ENCODE data around the gene GRHPR.

DNA sequence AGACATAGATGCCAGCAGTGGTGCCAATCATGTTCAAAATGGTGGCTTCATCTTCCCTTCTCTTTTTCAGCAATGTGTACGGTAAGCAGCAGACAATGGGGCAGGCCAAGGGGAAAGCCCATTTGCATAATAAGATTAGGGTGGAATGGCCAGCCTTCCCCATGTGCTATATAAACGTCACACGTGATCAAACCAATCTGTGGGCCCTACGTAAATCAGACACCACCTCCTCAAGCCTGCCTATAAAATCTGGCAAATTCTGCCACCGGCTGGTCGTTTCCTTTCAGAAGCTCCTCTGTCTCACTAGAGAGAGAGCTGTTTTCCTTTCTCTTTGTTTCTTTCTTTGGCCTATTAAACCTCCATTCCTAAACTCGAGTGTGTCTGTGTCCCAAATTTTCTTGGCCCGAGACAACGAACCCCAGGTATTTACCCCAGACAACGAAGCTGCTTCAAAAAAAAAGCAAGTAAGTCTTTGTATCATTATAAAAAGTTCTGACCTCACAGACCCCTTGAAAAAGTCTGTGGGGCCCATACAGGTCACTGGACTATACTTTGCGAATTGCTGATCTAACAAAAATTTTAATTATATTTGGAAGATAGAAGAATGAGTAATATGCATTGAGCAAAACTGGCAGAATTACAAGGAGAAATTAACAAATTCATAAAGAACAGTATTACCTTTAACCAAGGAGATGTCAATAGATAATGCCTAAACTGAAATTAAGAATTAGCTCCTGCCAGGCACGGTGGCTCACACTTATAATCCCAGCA, 27.6 kb downstream of the GRHPR start:
- TF ChIP-seq, protein P1, sequence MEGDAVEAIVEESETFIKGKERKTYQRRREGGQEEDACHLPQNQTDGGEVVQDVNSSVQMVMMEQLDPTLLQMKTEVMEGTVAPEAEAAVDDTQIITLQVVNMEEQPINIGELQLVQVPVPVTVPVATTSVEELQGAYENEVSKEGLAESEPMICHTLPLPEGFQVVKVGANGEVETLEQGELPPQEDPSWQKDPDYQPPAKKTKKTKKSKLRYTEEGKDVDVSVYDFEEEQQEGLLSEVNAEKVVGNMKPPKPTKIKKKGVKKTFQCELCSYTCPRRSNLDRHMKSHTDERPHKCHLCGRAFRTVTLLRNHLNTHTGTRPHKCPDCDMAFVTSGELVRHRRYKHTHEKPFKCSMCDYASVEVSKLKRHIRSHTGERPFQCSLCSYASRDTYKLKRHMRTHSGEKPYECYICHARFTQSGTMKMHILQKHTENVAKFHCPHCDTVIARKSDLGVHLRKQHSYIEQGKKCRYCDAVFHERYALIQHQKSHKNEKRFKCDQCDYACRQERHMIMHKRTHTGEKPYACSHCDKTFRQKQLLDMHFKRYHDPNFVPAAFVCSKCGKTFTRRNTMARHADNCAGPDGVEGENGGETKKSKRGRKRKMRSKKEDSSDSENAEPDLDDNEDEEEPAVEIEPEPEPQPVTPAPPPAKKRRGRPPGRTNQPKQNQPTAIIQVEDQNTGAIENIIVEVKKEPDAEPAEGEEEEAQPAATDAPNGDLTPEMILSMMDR (IDR thresholded peaks at IDR 0.05; ENCODE audit: insufficient read depth, low read length), result no peak
- TF ChIP-seq, protein P2, sequence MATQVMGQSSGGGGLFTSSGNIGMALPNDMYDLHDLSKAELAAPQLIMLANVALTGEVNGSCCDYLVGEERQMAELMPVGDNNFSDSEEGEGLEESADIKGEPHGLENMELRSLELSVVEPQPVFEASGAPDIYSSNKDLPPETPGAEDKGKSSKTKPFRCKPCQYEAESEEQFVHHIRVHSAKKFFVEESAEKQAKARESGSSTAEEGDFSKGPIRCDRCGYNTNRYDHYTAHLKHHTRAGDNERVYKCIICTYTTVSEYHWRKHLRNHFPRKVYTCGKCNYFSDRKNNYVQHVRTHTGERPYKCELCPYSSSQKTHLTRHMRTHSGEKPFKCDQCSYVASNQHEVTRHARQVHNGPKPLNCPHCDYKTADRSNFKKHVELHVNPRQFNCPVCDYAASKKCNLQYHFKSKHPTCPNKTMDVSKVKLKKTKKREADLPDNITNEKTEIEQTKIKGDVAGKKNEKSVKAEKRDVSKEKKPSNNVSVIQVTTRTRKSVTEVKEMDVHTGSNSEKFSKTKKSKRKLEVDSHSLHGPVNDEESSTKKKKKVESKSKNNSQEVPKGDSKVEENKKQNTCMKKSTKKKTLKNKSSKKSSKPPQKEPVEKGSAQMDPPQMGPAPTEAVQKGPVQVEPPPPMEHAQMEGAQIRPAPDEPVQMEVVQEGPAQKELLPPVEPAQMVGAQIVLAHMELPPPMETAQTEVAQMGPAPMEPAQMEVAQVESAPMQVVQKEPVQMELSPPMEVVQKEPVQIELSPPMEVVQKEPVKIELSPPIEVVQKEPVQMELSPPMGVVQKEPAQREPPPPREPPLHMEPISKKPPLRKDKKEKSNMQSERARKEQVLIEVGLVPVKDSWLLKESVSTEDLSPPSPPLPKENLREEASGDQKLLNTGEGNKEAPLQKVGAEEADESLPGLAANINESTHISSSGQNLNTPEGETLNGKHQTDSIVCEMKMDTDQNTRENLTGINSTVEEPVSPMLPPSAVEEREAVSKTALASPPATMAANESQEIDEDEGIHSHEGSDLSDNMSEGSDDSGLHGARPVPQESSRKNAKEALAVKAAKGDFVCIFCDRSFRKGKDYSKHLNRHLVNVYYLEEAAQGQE (IDR thresholded peaks at IDR 0.05; ENCODE audit: insufficient replicate concordance, low read depth), result no peak
- TF ChIP-seq POLR2AphosphoS5 (IDR thresholded peaks at IDR 0.05; ENCODE audit: low read depth), result no peak
- no peak for TF ChIP-seq SPI1 (IDR thresholded peaks at IDR 0.05; ENCODE audit: borderline replicate concordance, low read depth)

Data from HL-60 (cell line).